Measurements from ENCODE around the gene PTPRN2. TPM values are rescaled to one million over a fixed set of nuclear protein-coding genes. Genes with fewer than 3 reads are reported as not detected.

Gene PTPRN2
- total RNA-seq, 1 donor from 2014 or later: 2.4 TPM

GRCh38 chr7:158590181-158590530 lies 2.5 kb upstream of the PTPRN2 start:
- Histone ChIP-seq H3K36me3 (ENCODE audit: control insufficient read depth, insufficient read depth, low read length) (no peaks in the 10 kb centered on the region), H3K4me3 (ENCODE audit: low read depth, low read length) (no peak overlapping the region), H3K27me3 (ENCODE audit: control insufficient read depth, insufficient read depth, low read length) (peaks cover 33% of the 10 kb centered on the region)
- no peak for DNase-seq (ENCODE audit: low read depth)
- TF ChIP-seq CTCF (IDR thresholded peaks at IDR 0.05; ENCODE audit: insufficient read depth, low read length, poor library complexity, severe bottlenecking): no peak

- Histone ChIP-seq H3K4me3 (ENCODE audit: low read depth, low read length) (no peak overlapping the region), H3K36me3 (ENCODE audit: control insufficient read depth, insufficient read depth, low read length) (no peaks in the 10 kb centered on the region), H3K27me3 (ENCODE audit: control insufficient read depth, insufficient read depth, low read length) (peaks cover 33% of the 10 kb centered on the region)
- no peak for TF ChIP-seq CTCF (IDR thresholded peaks at IDR 0.05; ENCODE audit: insufficient read depth, low read length, poor library complexity, severe bottlenecking)
- no peak for DNase-seq (ENCODE audit: low read depth)
Observed at GRCh38 chr7:158589653-158590052, 2.0 kb upstream of the PTPRN2 start.

GRCh38 chr7:158588878-158589442 lies 1.3 kb upstream of the PTPRN2 start:
- Histone ChIP-seq H3K36me3 (ENCODE audit: control insufficient read depth, insufficient read depth, low read length) (no peaks in the 10 kb centered on the region), H3K27me3 (ENCODE audit: control insufficient read depth, insufficient read depth, low read length) (peaks cover 33% of the 10 kb centered on the region), H3K4me3 (ENCODE audit: low read depth, low read length) (no peak overlapping the region)
- no peak for DNase-seq (ENCODE audit: low read depth)
- TF ChIP-seq CTCF (IDR thresholded peaks at IDR 0.05; ENCODE audit: insufficient read depth, low read length, poor library complexity, severe bottlenecking): no peak

- H3K36me3 ChIP-seq (ENCODE audit: control insufficient read depth, insufficient read depth, low read length): no peaks in the 10 kb centered on the region
- peaks cover 33% of the 10 kb centered on the region for H3K27me3 ChIP-seq (ENCODE audit: control insufficient read depth, insufficient read depth, low read length)
- H3K4me3 ChIP-seq (ENCODE audit: low read depth, low read length): peak overlapping the region; percentile 2
- no peak for TF ChIP-seq CTCF (IDR thresholded peaks at IDR 0.05; ENCODE audit: insufficient read depth, low read length, poor library complexity, severe bottlenecking)
- no peak for DNase-seq (ENCODE audit: low read depth)
Observed at GRCh38 chr7:158588085-158588877, 658 bp upstream of the PTPRN2 start.

- TF ChIP-seq CTCF (IDR thresholded peaks at IDR 0.05; ENCODE audit: insufficient read depth, low read length, poor library complexity, severe bottlenecking): no peak
Observed at GRCh38 chr7:158586499-158587161, 993 bp downstream of the PTPRN2 start.

More at GRCh38 chr7:158586499-158587161, 993 bp downstream of the PTPRN2 start:
- peaks cover 33% of the 10 kb centered on the region for H3K27me3 ChIP-seq (ENCODE audit: control insufficient read depth, insufficient read depth, low read length)
- H3K4me3 ChIP-seq (ENCODE audit: low read depth, low read length): no peak overlapping the region
- no peaks in the 10 kb centered on the region for H3K36me3 ChIP-seq (ENCODE audit: control insufficient read depth, insufficient read depth, low read length)
- DNase-seq (ENCODE audit: low read depth): no peak

All from kidney epithelial cell (primary cell).